Gastroesophageal sphincter (tissue), 4 donors: Measurements from ENCODE around the gene GOLGB1. TPM values are rescaled to one million over a fixed set of nuclear protein-coding genes. Genes with fewer than 3 reads are reported as not detected.

Source experiments
- ATAC-seq: fragments of 150-250 bp; one replicate; pipeline ENCODE4 v1.9.1; 2016; ENCODE audit warnings: mild to moderate bottlenecking, moderate library complexity
- H3K27ac ChIP-seq, 4 donors: fragments of 200-600 bp; sonication (generic) in 3 of 4; 1 replicate in 3 of 4; 2 replicates in 1 of 4; pipeline ENCODE4 v1.5.1; 2016 to 2019
- H3K27me3 ChIP-seq: fragments of 200-600 bp; sonication (generic); one replicate; pipeline ENCODE4 v1.5.1; 2019
- H3K36me3 ChIP-seq, 2 donors: fragments of 200-600 bp; sonication (generic); one replicate each; pipeline ENCODE4 v1.5.1; 2019; ENCODE audit warnings: control low read depth in 1 of 2
- H3K4me1 ChIP-seq, 3 donors: fragments of 200-600 bp; sonication (generic); 1 replicate in 2 of 3; 2 replicates in 1 of 3; pipeline ENCODE4 v1.5.1; 2016 to 2019; ENCODE audit warnings: control low read depth in 2 of 3
- H3K4me3 ChIP-seq, 2 donors: fragments of 200-600 bp; sonication (generic); one replicate each; pipeline ENCODE4 v1.5.1; 2019; ENCODE audit warnings: mild to moderate bottlenecking in 1 of 2, moderate library complexity in 1 of 2
- H3K9me3 ChIP-seq, 3 donors: fragments of 200-600 bp; sonication (generic); one replicate each; pipeline ENCODE4 v1.5.1; 2017 to 2019; ENCODE audit warnings: control low read depth in 2 of 3
- EP300 ChIP-seq: sonication (generic); formaldehyde crosslinking; IDR thresholded peaks from one replicate; pipeline ENCODE4 v1.6.1; 2017; ENCODE audit warnings: antibody characterized with exemption, mild to moderate bottlenecking
- POLR2A ChIP-seq, 2 donors: fragments of 450-650 bp; IDR thresholded peaks; one replicate each; pipeline ENCODE4 v1.6.1; 2017; ENCODE audit warnings: antibody characterized with exemption in 2 of 2, mild to moderate bottlenecking in 2 of 2, moderate library complexity in 1 of 2
- POLR2AphosphoS5 ChIP-seq: sonication (generic); formaldehyde crosslinking; IDR thresholded peaks from one replicate; pipeline ENCODE4 v1.6.1; 2017; ENCODE audit warnings: antibody characterized with exemption
- WGBS, 2 donors: methylation state at CpG; one replicate each; pipeline ENCODE4 v1.1.5; 2018; ENCODE audit warnings: low coverage in 1 of 2; 5-methylcytosine and 5-hydroxymethylcytosine counted together
- total RNA-seq, 4 donors: library from RNA; depleted of rRNA; stranded (reverse); fragments of >200 nt; gene quantifications; one replicate each; pipeline ENCODE4 v1.1.0, GENCODE V29; 2016
- TF ChIP-seq, protein P1 (sequence below), 4 experiments: fragments of 200-600 bp in 2 of 4; fragments of 450-650 bp in 2 of 4; sonication (generic) in 1 of 4; IDR thresholded peaks; one replicate each; pipeline ENCODE4 v1.5.1; 2017 to 2019; ENCODE audit warnings: antibody characterized with exemption in 4 of 4, mild to moderate bottlenecking in 2 of 4, moderate library complexity in 2 of 4

Gene GOLGB1
- total RNA-seq, 4 donors from 2014 or later: 67.9 to 94.3 (median 76.6) TPM

- Histone ChIP-seq H3K9me3 (no peaks in the 10 kb centered on the region), H3K4me1 (peaks cover 0 to 49% (median 0%) of the 10 kb centered on the region in 3 donors), H3K36me3 (peaks cover 0 to 11% of the 10 kb centered on the region in 2 donors), H3K4me3 (no peak overlapping the region), H3K27me3 (no peaks in the 10 kb centered on the region), H3K27ac (no peak overlapping the region)
- 44 to 45% methylated on average over 2 of the region's 2 CpGs for WGBS, 2 donors
- ATAC-seq: no peak
- TF ChIP-seq, protein P1, sequence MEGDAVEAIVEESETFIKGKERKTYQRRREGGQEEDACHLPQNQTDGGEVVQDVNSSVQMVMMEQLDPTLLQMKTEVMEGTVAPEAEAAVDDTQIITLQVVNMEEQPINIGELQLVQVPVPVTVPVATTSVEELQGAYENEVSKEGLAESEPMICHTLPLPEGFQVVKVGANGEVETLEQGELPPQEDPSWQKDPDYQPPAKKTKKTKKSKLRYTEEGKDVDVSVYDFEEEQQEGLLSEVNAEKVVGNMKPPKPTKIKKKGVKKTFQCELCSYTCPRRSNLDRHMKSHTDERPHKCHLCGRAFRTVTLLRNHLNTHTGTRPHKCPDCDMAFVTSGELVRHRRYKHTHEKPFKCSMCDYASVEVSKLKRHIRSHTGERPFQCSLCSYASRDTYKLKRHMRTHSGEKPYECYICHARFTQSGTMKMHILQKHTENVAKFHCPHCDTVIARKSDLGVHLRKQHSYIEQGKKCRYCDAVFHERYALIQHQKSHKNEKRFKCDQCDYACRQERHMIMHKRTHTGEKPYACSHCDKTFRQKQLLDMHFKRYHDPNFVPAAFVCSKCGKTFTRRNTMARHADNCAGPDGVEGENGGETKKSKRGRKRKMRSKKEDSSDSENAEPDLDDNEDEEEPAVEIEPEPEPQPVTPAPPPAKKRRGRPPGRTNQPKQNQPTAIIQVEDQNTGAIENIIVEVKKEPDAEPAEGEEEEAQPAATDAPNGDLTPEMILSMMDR (IDR thresholded peaks at IDR 0.05): no peak
- TF ChIP-seq POLR2A (IDR thresholded peaks at IDR 0.05) (no peak), POLR2AphosphoS5 (no peak), EP300 (no peak)
Observed at GRCh38 chr3:121740896-121741295, 8.6 kb downstream of the GOLGB1 start.

DNA sequence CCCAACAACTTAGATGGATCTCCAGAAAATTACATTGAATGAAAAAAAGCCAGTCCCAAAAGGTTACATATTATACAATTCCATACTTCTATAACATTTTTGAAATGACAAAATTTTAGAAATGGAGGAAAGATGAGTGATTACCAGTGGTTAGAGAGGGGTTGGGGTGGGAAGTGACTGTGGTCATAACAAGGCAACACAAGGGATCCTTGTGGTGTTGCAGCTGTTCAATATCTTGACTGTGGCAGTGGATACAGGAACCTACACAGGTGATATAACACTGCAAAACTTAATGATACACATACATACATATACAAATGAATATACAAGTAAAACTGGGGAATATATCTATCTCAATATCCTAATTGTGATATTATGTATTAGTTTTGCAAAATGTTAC, 9.6 kb downstream of the GOLGB1 start:
- Histone ChIP-seq H3K27ac (no peak overlapping the region), H3K27me3 (no peaks in the 10 kb centered on the region), H3K4me1 (peaks cover 0 to 52% (median 0%) of the 10 kb centered on the region in 3 donors), H3K4me3 (no peak overlapping the region), H3K9me3 (no peaks in the 10 kb centered on the region), H3K36me3 (peaks cover 0 to 11% of the 10 kb centered on the region in 2 donors)
- TF ChIP-seq POLR2AphosphoS5 (no peak), POLR2A (IDR thresholded peaks at IDR 0.05) (no peak), EP300 (no peak)
- TF ChIP-seq, protein P1 (IDR thresholded peaks at IDR 0.05): no peak
- no peak for ATAC-seq

- no peak for ATAC-seq
- TF ChIP-seq POLR2AphosphoS5 (no peak), EP300 (no peak), POLR2A (IDR thresholded peaks at IDR 0.05) (no peak)
- TF ChIP-seq, protein P1 (IDR thresholded peaks at IDR 0.05): no peak
- 95 to 98% methylated on average over 4 of the region's 4 CpGs for WGBS, 2 donors
Observed at GRCh38 chr3:121737644-121738043, 11.9 kb downstream of the GOLGB1 start.

GRCh38 chr3:121736112-121736511, 13.4 kb downstream of the GOLGB1 start:
- Histone ChIP-seq H3K27ac (no peak overlapping the region), H3K4me3 (no peak overlapping the region), H3K4me1 (peaks cover 0 to 57% (median 0%) of the 10 kb centered on the region in 3 donors), H3K36me3 (peaks cover 0 to 6% of the 10 kb centered on the region in 2 donors), H3K9me3 (no peaks in the 10 kb centered on the region), H3K27me3 (no peaks in the 10 kb centered on the region)
- TF ChIP-seq POLR2A (IDR thresholded peaks at IDR 0.05): no peak
- TF ChIP-seq POLR2AphosphoS5: no peak
- TF ChIP-seq, protein P1 (IDR thresholded peaks at IDR 0.05): no peak
- no peak for TF ChIP-seq EP300
- WGBS, 2 donors: 60 to 87% methylated on average over 3 of the region's 3 CpGs
- no peak for ATAC-seq

More at GRCh38 chr3:121737644-121738043, 11.9 kb downstream of the GOLGB1 start:
- Histone ChIP-seq H3K36me3 (peaks cover 0 to 6% of the 10 kb centered on the region in 2 donors), H3K27me3 (no peaks in the 10 kb centered on the region), H3K4me1 (peaks cover 0 to 48% (median 0%) of the 10 kb centered on the region in 3 donors), H3K9me3 (no peaks in the 10 kb centered on the region), H3K4me3 (no peak overlapping the region), H3K27ac (no peak overlapping the region)

GRCh38 chr3:121735047-121735696, 14.4 kb downstream of the GOLGB1 start:
- H3K4me3 ChIP-seq: no peak overlapping the region
- H3K27me3 ChIP-seq: no peaks in the 10 kb centered on the region
- no peak for ATAC-seq
- H3K4me1 ChIP-seq: peaks cover 0 to 56% (median 0%) of the 10 kb centered on the region in 3 donors
- H3K27ac ChIP-seq: no peak overlapping the region
- TF ChIP-seq POLR2A (IDR thresholded peaks at IDR 0.05): no peak
- no peak for TF ChIP-seq POLR2AphosphoS5
- H3K9me3 ChIP-seq: no peaks in the 10 kb centered on the region
- H3K36me3 ChIP-seq: peaks cover 0 to 6% of the 10 kb centered on the region in 2 donors
